ENCODE data around the gene ATXN2. TPM values are rescaled to one million over a fixed set of nuclear protein-coding genes. Genes with fewer than 3 reads are reported as not detected.

Gene ATXN2
- total RNA-seq, 1 donor from 2014 or later, result 34.2 TPM

GRCh38 chr12:111409403-111409779 is 189.7 kb downstream of the ATXN2 start:
- H3K27ac ChIP-seq, result no peak overlapping the region

GRCh38 chr12:111408686-111409402 is 190.3 kb downstream of the ATXN2 start:
- H2AFZ ChIP-seq (replicated peaks), result no peak overlapping the region
- no peak overlapping the region for H3K9ac ChIP-seq
- Mint-ChIP-seq H3K9me3 (no peaks in the 10 kb centered on the region), H3K4me3 (peak overlapping the region; percentile 21), H3K27me3 (ENCODE audit: insufficient read depth, low read depth) (peaks cover 8% of the 10 kb centered on the region), H3K36me3 (no peaks in the 10 kb centered on the region), H3K4me1 (peaks cover 54% of the 10 kb centered on the region), H3K27ac (no peak overlapping the region)
- H4K20me1 ChIP-seq (ENCODE audit: low read depth), result peaks cover 20% of the 10 kb centered on the region
- no peaks in the 10 kb centered on the region for H3K36me3 ChIP-seq
- no peak for DNase-seq (ENCODE audit: low spot score)
- no peaks in the 10 kb centered on the region for H3K9me3 ChIP-seq (ENCODE audit: low read depth)
- peaks cover 11% of the 10 kb centered on the region for H3K79me2 ChIP-seq (ENCODE audit: low read depth)
- no peak overlapping the region for H3K4me2 ChIP-seq
- TF ChIP-seq CTCF (IDR thresholded peaks at IDR 0.05) (no peak), EZH2phosphoT487 (IDR thresholded peaks at IDR 0.05) (no peak), EZH2 (IDR thresholded peaks at IDR 0.05) (no peak)
- H3K4me3 ChIP-seq, result no peak overlapping the region
- H3K27ac ChIP-seq, result no peak overlapping the region
- peaks cover 38% of the 10 kb centered on the region for H3F3A ChIP-seq (ENCODE audit: low read depth)
- H3K4me1 ChIP-seq, result peaks cover 33% of the 10 kb centered on the region
- peaks cover 28% of the 10 kb centered on the region for H3K27me3 ChIP-seq

More at GRCh38 chr12:111409403-111409779, 189.7 kb downstream of the ATXN2 start:
- TF ChIP-seq EZH2phosphoT487 (IDR thresholded peaks at IDR 0.05) (no peak), CTCF (IDR thresholded peaks at IDR 0.05) (no peak), EZH2 (IDR thresholded peaks at IDR 0.05) (no peak)
- H3K27me3 Mint-ChIP-seq (ENCODE audit: insufficient read depth, low read depth), result peaks cover 4% of the 10 kb centered on the region
- Histone ChIP-seq H2AFZ (replicated peaks) (no peak overlapping the region), H3K27me3 (peaks cover 23% of the 10 kb centered on the region), H3K4me3 (no peak overlapping the region), H3K4me1 (peaks cover 33% of the 10 kb centered on the region), H3K79me2 (ENCODE audit: low read depth) (peaks cover 11% of the 10 kb centered on the region), H3K9ac (no peak overlapping the region), H3K36me3 (no peaks in the 10 kb centered on the region), H3F3A (ENCODE audit: low read depth) (peaks cover 33% of the 10 kb centered on the region), H3K4me2 (no peak overlapping the region), H3K9me3 (ENCODE audit: low read depth) (no peaks in the 10 kb centered on the region), H4K20me1 (ENCODE audit: low read depth) (peaks cover 20% of the 10 kb centered on the region)
- DNase-seq (ENCODE audit: low spot score), result no peak
- no peak overlapping the region for H3K4me3 Mint-ChIP-seq
- peaks cover 49% of the 10 kb centered on the region for H3K4me1 Mint-ChIP-seq
- no peak overlapping the region for H3K27ac Mint-ChIP-seq
- H3K9me3 Mint-ChIP-seq, result no peaks in the 10 kb centered on the region
- no peaks in the 10 kb centered on the region for H3K36me3 Mint-ChIP-seq

- Histone ChIP-seq H4K20me1 (ENCODE audit: low read depth) (peaks cover 20% of the 10 kb centered on the region), H3K79me2 (ENCODE audit: low read depth) (peaks cover 11% of the 10 kb centered on the region), H3K4me2 (no peak overlapping the region), H3K27ac (no peak overlapping the region), H3K9me3 (ENCODE audit: low read depth) (no peaks in the 10 kb centered on the region), H3K4me1 (peaks cover 33% of the 10 kb centered on the region), H2AFZ (replicated peaks) (no peak overlapping the region), H3K4me3 (no peak overlapping the region), H3K36me3 (no peaks in the 10 kb centered on the region), H3K9ac (no peak overlapping the region), H3F3A (ENCODE audit: low read depth) (peaks cover 45% of the 10 kb centered on the region), H3K27me3 (peaks cover 36% of the 10 kb centered on the region)
- Mint-ChIP-seq H3K4me1 (peaks cover 50% of the 10 kb centered on the region), H3K36me3 (no peaks in the 10 kb centered on the region), H3K4me3 (peak overlapping the region; percentile 81), H3K27me3 (ENCODE audit: insufficient read depth, low read depth) (peaks cover 8% of the 10 kb centered on the region), H3K27ac (no peak overlapping the region), H3K9me3 (peaks cover 2% of the 10 kb centered on the region)
- no peak for DNase-seq (ENCODE audit: low spot score)
- TF ChIP-seq EZH2 (IDR thresholded peaks at IDR 0.05), result no peak
- TF ChIP-seq CTCF (IDR thresholded peaks at IDR 0.05), result no peak
Measured at GRCh38 chr12:111408116-111408440, 191.0 kb downstream of the ATXN2 start.

Data from neural progenitor cell (in vitro differentiated cells).